PC-3 (cell line): ENCODE results near the gene BACH1. TPM values are rescaled to one million over a fixed set of nuclear protein-coding genes. Genes with fewer than 3 reads are reported as not detected.

ENCODE experiments used
- ATAC-seq: fragments of 200-7000 bp; cut with Tn5 transposase; 2 replicates; pipeline ENCODE4 v1.9.1; 2020; ENCODE audit warnings: mild to moderate bottlenecking, moderate library complexity
- BruUV-seq: library from RNA; stranded (reverse); fragments of 400-500 nt; replicated peaks from 2 replicates; lab custom pipeline; 2021; lab: Mats Ljungman, UMichigan
- CTCF ChIA-PET: fragments of 300-600 bp; sonication (Branson Sonifier 250); formaldehyde crosslinking; loops from one replicate; lab custom pipeline; 2022; ENCODE audit warnings: antibody characterized with exemption; lab: Charles Lee
- POLR2A ChIA-PET: fragments of 300-600 bp; sonication (Branson Sonifier 250); formaldehyde crosslinking; loops from one replicate; lab custom pipeline; 2022; ENCODE audit warnings: antibody characterized with exemption; ENCODE audit not compliant: unreplicated experiment; lab: Charles Lee
- DNase-seq: peaks from one replicate; pipeline ENCODE4 v3.0.0-alpha.2; 2015
- H2AFZ ChIP-seq: fragments of 300-600 bp; sonication (generic); 2 replicates; pipeline ENCODE4 v1.6.0; 2016; ENCODE audit warnings: antibody characterized with exemption, low read length
- H3F3A ChIP-seq: fragments of 300-600 bp; sonication (generic); one replicate; pipeline ENCODE4 v1.6.0; 2017; ENCODE audit warnings: antibody characterized with exemption, low read length, control low read depth, mild to moderate bottlenecking; ENCODE audit not compliant: unreplicated experiment
- H3K27ac ChIP-seq: fragments of 300-600 bp; sonication (generic); 2 replicates; pipeline ENCODE4 v1.5.1; 2016; ENCODE audit warnings: mild to moderate bottlenecking, low read length
- H3K27me3 ChIP-seq: fragments of 300-600 bp; sonication (generic); 2 replicates; pipeline ENCODE4 v1.6.1; 2016; ENCODE audit warnings: low read length, mixed read lengths
- H3K36me3 ChIP-seq: fragments of 300-600 bp; sonication (generic); 2 replicates; pipeline ENCODE4 v1.6.1; 2016; ENCODE audit warnings: low read depth, mixed run types, low read length, mixed read lengths
- H3K4me1 ChIP-seq: fragments of 300-600 bp; sonication (generic); 2 replicates; pipeline ENCODE4 v1.5.1; 2016; ENCODE audit warnings: low read length; ENCODE audit not compliant: insufficient read depth
- H3K4me2 ChIP-seq: fragments of 300-600 bp; sonication (generic); 2 replicates; pipeline ENCODE4 v1.6.0; 2016; ENCODE audit warnings: low read length
- H3K4me3 ChIP-seq: fragments of 300-600 bp; sonication (generic); 2 replicates; pipeline ENCODE4 v1.5.1; 2016; ENCODE audit warnings: mild to moderate bottlenecking, low read length, mixed read lengths
- H3K79me2 ChIP-seq: fragments of 300-600 bp; sonication (generic); 2 replicates; pipeline ENCODE4 v1.6.1; 2017; ENCODE audit warnings: low read length, mixed read lengths
- H3K9ac ChIP-seq: fragments of 300-600 bp; sonication (generic); 2 replicates; pipeline ENCODE4 v1.6.0; 2016; ENCODE audit warnings: mild to moderate bottlenecking, low read length
- H3K9me2 ChIP-seq: fragments of 300-600 bp; sonication (generic); replicated peaks from 2 replicates; pipeline ENCODE4 v1.6.1; 2016; ENCODE audit warnings: mixed run types, low read length, mixed read lengths
- H3K9me3 ChIP-seq: fragments of 300-600 bp; sonication (generic); 2 replicates; pipeline ENCODE4 v1.6.1; 2016; ENCODE audit warnings: low read length, mixed read lengths
- H4K20me1 ChIP-seq: fragments of 300-600 bp; sonication (generic); 2 replicates; pipeline ENCODE4 v1.6.1; 2016; ENCODE audit warnings: low read length, mixed read lengths
- EZH2 ChIP-seq: fragments of 300-600 bp; sonication (generic); IDR thresholded peaks from one replicate; pipeline ENCODE4 v1.6.1; 2017; ENCODE audit warnings: antibody characterized with exemption, mild to moderate bottlenecking, low read length; ENCODE audit not compliant: unreplicated experiment
- EZH2phosphoT487 ChIP-seq: fragments of 300-600 bp; sonication (generic); IDR thresholded peaks from 2 replicates; pipeline ENCODE4 v1.6.1; 2018; ENCODE audit warnings: mild to moderate bottlenecking, antibody characterized with exemption, low read length, borderline replicate concordance
- intact Hi-C: fragments of 100-400 bp; cut with micrococcal nuclease; formaldehyde crosslinking; loops from 2 replicates; pipeline ENCODE4 v1.9.0; 2023
- total RNA-seq: library from RNA; depleted of rRNA; stranded (reverse); fragments of >200 nt; gene quantifications from 2 replicates; pipeline ENCODE4 v1.2.3, GENCODE V29; 2014
- TF ChIP-seq, protein P1 (sequence below): fragments of 300-600 bp; sonication (generic); conservative IDR thresholded peaks from 2 replicates; pipeline ENCODE4 v1.5.1; 2017; ENCODE audit warnings: antibody characterized with exemption, low read depth, mild to moderate bottlenecking, low read length

BACH1 gene
- total RNA-seq, 1 experiment from 2014 or later = 17.2 TPM

DNA sequence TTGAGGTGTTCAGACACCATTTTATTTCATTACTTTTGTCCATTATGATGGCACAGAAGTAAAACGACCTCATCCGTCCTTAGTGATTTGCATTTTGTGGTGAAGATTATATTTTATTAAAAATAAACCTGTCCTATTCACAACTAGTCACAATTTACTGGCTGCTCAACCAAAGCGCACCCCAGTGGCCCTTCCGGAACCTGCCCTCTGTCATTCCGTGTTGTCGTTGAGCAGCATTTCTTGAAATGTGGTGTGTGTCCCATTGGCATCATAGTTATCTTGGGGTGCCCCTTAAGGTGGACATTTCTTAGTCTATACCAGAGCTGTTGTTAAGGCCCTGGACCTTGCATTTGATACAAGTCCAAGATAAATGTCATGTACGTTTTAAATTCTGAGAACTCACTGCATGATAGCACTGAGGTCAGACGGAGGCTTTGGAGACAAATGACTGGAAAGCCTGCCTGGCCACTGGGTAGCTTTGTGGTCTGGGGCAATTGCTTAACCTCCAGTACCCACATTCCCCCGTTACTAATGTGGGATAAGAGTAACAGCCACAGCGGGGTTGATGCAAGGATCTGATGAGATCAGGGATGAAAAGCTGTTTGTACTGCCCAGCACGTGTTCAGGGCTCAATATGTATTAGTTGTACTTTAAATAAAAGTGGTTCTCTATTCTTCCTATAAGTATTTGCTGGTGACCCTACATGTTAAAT lies 36.2 kb downstream of the BACH1 start:
- no peaks in the 10 kb centered on the region for H3F3A ChIP-seq
- ATAC-seq = no peak
- H3K4me3 ChIP-seq = no peak overlapping the region
- no peak overlapping the region for H3K9ac ChIP-seq
- no peak overlapping the region for H3K4me2 ChIP-seq
- ChIA-PET POLR2A (interaction anchor here (0.6 kb wide), 1 partner anchor 164 kb away, joined by 4 read pairs; no protein-coding TSS in a partner anchor), CTCF (no interaction called here)
- H3K79me2 ChIP-seq = peaks cover 43% of the 10 kb centered on the region
- no peaks in the 10 kb centered on the region for H3K9me2 ChIP-seq
- H3K4me1 ChIP-seq = peaks cover 7% of the 10 kb centered on the region
- no peak overlapping the region for H3K27ac ChIP-seq
- H2AFZ ChIP-seq = no peak overlapping the region
- intact Hi-C loops = loop anchor here (1.0 kb wide), 1 partner anchor 32 kb away; no protein-coding TSS in a partner anchor
- no peaks in the 10 kb centered on the region for H4K20me1 ChIP-seq
- H3K36me3 ChIP-seq = peaks cover 4% of the 10 kb centered on the region
- H3K27me3 ChIP-seq = no peaks in the 10 kb centered on the region
- H3K9me3 ChIP-seq = no peaks in the 10 kb centered on the region
- no TSS peak for BruUV-seq
- TF ChIP-seq EZH2phosphoT487 = no peak
- no peak for TF ChIP-seq EZH2
- TF ChIP-seq, protein P1, sequence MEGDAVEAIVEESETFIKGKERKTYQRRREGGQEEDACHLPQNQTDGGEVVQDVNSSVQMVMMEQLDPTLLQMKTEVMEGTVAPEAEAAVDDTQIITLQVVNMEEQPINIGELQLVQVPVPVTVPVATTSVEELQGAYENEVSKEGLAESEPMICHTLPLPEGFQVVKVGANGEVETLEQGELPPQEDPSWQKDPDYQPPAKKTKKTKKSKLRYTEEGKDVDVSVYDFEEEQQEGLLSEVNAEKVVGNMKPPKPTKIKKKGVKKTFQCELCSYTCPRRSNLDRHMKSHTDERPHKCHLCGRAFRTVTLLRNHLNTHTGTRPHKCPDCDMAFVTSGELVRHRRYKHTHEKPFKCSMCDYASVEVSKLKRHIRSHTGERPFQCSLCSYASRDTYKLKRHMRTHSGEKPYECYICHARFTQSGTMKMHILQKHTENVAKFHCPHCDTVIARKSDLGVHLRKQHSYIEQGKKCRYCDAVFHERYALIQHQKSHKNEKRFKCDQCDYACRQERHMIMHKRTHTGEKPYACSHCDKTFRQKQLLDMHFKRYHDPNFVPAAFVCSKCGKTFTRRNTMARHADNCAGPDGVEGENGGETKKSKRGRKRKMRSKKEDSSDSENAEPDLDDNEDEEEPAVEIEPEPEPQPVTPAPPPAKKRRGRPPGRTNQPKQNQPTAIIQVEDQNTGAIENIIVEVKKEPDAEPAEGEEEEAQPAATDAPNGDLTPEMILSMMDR = no peak
- no peak for DNase-seq

DNA sequence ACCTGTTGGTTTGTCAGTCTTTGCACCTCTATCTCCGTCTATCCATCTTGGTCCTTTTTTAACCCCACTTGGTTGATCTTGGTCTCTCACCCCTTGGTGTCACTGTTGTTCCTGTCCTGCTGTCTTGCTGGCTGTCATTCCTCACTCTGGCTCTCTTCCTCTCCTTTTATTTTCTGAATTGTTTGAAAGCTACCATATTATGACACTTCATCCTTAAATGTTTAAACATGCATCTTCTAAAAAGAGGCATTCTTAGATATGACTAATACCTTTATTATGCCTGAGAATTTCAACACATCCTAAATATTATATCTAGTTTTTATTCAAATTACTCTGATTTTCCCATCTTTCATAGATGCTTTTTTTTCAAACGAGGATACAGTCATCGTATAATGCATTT lies 37.0 kb downstream of the BACH1 start:
- TF ChIP-seq, protein P1 = peak; percentile 38; the same call in 1 of the 2 replicates
- TF ChIP-seq EZH2 (no peak), EZH2phosphoT487 (no peak)
- Histone ChIP-seq H3K36me3 (peaks cover 4% of the 10 kb centered on the region), H4K20me1 (no peaks in the 10 kb centered on the region), H3K9me2 (no peaks in the 10 kb centered on the region), H3K27me3 (no peaks in the 10 kb centered on the region), H3K79me2 (peaks cover 48% of the 10 kb centered on the region), H3K4me3 (no peak overlapping the region), H3F3A (no peaks in the 10 kb centered on the region), H3K4me1 (peaks cover 7% of the 10 kb centered on the region), H3K27ac (no peak overlapping the region), H3K9ac (no peak overlapping the region), H3K9me3 (no peaks in the 10 kb centered on the region), H3K4me2 (no peak overlapping the region), H2AFZ (no peak overlapping the region)
- ATAC-seq (peak; percentile 36), DNase-seq (peak; percentile 25)
- intact Hi-C loops = no loop called here
- ChIA-PET POLR2A (interaction anchor here (0.6 kb wide), 1 partner anchor 165 kb away, joined by 4 read pairs; no protein-coding TSS in a partner anchor), CTCF (no interaction called here)
- BruUV-seq = no TSS peak

DNA sequence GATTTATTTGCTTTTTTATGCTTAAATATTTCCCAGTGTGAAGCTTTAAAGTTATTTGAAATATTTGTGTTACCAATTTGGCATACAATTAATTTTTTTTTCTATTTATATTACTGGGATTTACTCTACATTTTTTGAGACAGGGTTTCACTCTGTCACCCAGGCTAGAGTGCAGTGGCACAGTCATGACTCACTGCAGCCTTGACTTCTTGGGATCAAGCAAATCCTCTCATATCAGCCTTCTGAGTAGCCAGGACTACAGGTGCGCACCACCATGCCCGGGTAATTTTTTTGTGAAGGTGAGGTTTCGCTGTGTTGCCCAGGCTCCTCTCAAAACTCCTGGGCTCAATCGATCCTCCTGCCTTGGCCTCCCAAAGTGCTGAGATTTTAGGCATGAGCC lies 39.5 kb downstream of the BACH1 start:
- no peaks in the 10 kb centered on the region for H3K27me3 ChIP-seq
- TF ChIP-seq EZH2 = no peak
- TF ChIP-seq, protein P1 = no peak
- TF ChIP-seq EZH2phosphoT487 = no peak
- H3K9me2 ChIP-seq = no peaks in the 10 kb centered on the region
- CTCF ChIA-PET = no interaction called here
- POLR2A ChIA-PET = interaction anchor here (0.6 kb wide), 2 partner anchors 90 to 264 kb away, joined by 3 to 6 read pairs; no protein-coding TSS in a partner anchor
- intact Hi-C loops = no loop called here
- H3K9ac ChIP-seq = no peak overlapping the region
- ATAC-seq (no peak), DNase-seq (no peak)
- no TSS peak for BruUV-seq
- no peak overlapping the region for H3K4me2 ChIP-seq
- H3K79me2 ChIP-seq = peaks cover 54% of the 10 kb centered on the region
- H3K27ac ChIP-seq = no peak overlapping the region
- no peaks in the 10 kb centered on the region for H3K9me3 ChIP-seq
- peaks cover 4% of the 10 kb centered on the region for H3K36me3 ChIP-seq
- no peaks in the 10 kb centered on the region for H4K20me1 ChIP-seq
- H3K4me3 ChIP-seq = no peak overlapping the region
- peaks cover 21% of the 10 kb centered on the region for H3K4me1 ChIP-seq
- H2AFZ ChIP-seq = no peak overlapping the region
- peaks cover 5% of the 10 kb centered on the region for H3F3A ChIP-seq
